K562 (cell line): Measurements from ENCODE around the gene MACROD2. TPM values are rescaled to one million over a fixed set of nuclear protein-coding genes. Genes with fewer than 3 reads are reported as not detected.

ENCODE experiments used
- ATAC-seq: fragments of 200-7000 bp; cut with Tn5 transposase; 3 replicates; pipeline ENCODE4 v1.9.1; 2020; ENCODE audit warnings: moderate library complexity
- BruUV-seq: library from RNA; stranded (reverse); fragments of 400-500 nt; replicated peaks from 2 replicates; lab custom pipeline; 2021; lab: Mats Ljungman, UMichigan
- CTCF ChIA-PET: fragments of 300-600 bp; formaldehyde crosslinking; extraction: SDS; loops from one replicate; lab custom pipeline; 2021; ENCODE audit warnings: low intra/inter-chr PET ratio; lab: Yijun Ruan, JAX
- POLR2A ChIA-PET: fragments of 300-600, 350-650 bp; sonication (Branson Sonifier 250); formaldehyde crosslinking; extraction: SDS; loops from one replicate; lab custom pipeline; 2021; ENCODE audit warnings: antibody characterized with exemption, inconsistent platforms; lab: Yijun Ruan, JAX
- DNase-seq, 4 experiments: peaks; one replicate each; pipeline versions ENCODE4 v3.0.0 to v3.0.0-alpha.2; 2011 to 2018; ENCODE audit warnings: low spot score in 3 of 4, mixed read lengths in 3 of 4; ENCODE audit errors: extremely low read depth in 1 of 4
- FAIRE-seq: peaks from 2 replicates; lab custom pipeline; 2011; peaks lifted over from hg19 to GRCh38; lab: Jason Lieb, UNC
- H2AFZ ChIP-seq: 2 replicates; pipeline ENCODE4 v1.6.0; 2011; ENCODE audit warnings: low read depth, low read length, control low read depth, inconsistent platforms
- H3K27ac ChIP-seq: fragments of 200-600 bp; 3 replicates; pipeline ENCODE4 v1.8.0; 2011; ENCODE audit warnings: low read depth, mild to moderate bottlenecking, control low read depth, inconsistent platforms, low read length, moderate library complexity, mixed read lengths; ENCODE audit errors: extremely low read depth
- H3K27me3 ChIP-seq, 2 experiments: fragments of 300-600 bp in 1 of 2; 2 replicates in 1 of 2; 3 replicates in 1 of 2; pipeline versions ENCODE4 v1.6.0 to v1.8.0; 2011; ENCODE audit warnings: inconsistent platforms in 2 of 2, low read length in 2 of 2, mild to moderate bottlenecking in 1 of 2, mixed read lengths in 1 of 2, moderate library complexity in 1 of 2; ENCODE audit not compliant: control insufficient read depth in 2 of 2, insufficient read depth in 2 of 2
- H3K36me3 ChIP-seq: fragments of 300-600 bp; 3 replicates; pipeline ENCODE4 v1.8.0; 2011; ENCODE audit warnings: mild to moderate bottlenecking, low read length, inconsistent platforms; ENCODE audit not compliant: control insufficient read depth, insufficient read depth
- H3K4me1 ChIP-seq, 2 experiments: fragments of 200-600 bp in 1 of 2; replicated peaks in 1 of 2; 2 replicates in 1 of 2; 3 replicates in 1 of 2; pipeline versions ENCODE4 v1.5.1 to v1.8.0; 2011; ENCODE audit warnings: inconsistent platforms in 2 of 2, low read length in 2 of 2, mild to moderate bottlenecking in 1 of 2, mixed read lengths in 1 of 2, moderate library complexity in 1 of 2; ENCODE audit not compliant: control insufficient read depth in 2 of 2, insufficient read depth in 2 of 2
- H3K4me2 ChIP-seq: 2 replicates; pipeline ENCODE4 v1.6.1; 2011; ENCODE audit warnings: low read length, control low read depth, inconsistent platforms, mixed read lengths; ENCODE audit not compliant: insufficient read depth
- H3K4me3 ChIP-seq: fragments of 200-600 bp; sonication (generic), shearing (Covaris generic); 2 replicates; pipeline ENCODE4 v1.5.1; 2016; ENCODE audit warnings: control low read depth, inconsistent platforms
- H3K79me2 ChIP-seq: fragments of 200-600 bp; 3 replicates; pipeline ENCODE4 v1.8.0; 2011; ENCODE audit warnings: low read length, inconsistent platforms; ENCODE audit not compliant: control insufficient read depth, insufficient read depth
- H3K9ac ChIP-seq, 2 experiments: 2 replicates each; pipeline versions ENCODE4 v1.6.0 to v1.6.1; 2011; ENCODE audit warnings: low read depth in 2 of 2, low read length in 2 of 2, control low read depth in 1 of 2, inconsistent platforms in 1 of 2, mild to moderate bottlenecking in 1 of 2, mixed read lengths in 1 of 2; ENCODE audit not compliant: insufficient read depth in 1 of 2
- H3K9me1 ChIP-seq: one replicate; pipeline ENCODE4 v1.6.0; 2011; ENCODE audit warnings: inconsistent platforms, mild to moderate bottlenecking, low read length, moderate library complexity; ENCODE audit not compliant: control insufficient read depth, insufficient read depth
- H3K9me3 ChIP-seq: replicated peaks from 2 replicates; pipeline ENCODE4 v1.5.1; 2011; ENCODE audit warnings: low read depth, low read length, inconsistent platforms; ENCODE audit not compliant: control insufficient read depth, insufficient read depth
- H4K20me1 ChIP-seq: replicated peaks from 2 replicates; pipeline ENCODE4 v1.6.1; 2011; ENCODE audit warnings: low read length, inconsistent platforms, mixed read lengths; ENCODE audit not compliant: control insufficient read depth, insufficient read depth
- FOSL1 ChIP-seq: fragments of 200-800 bp; sonication (Bioruptor generic); conservative IDR thresholded peaks from 2 replicates; pipeline ENCODE4 v1.6.1; 2016; ENCODE audit warnings: missing genetic modification characterization, missing compliant biosample characterization
- HNRNPL ChIP-seq: fragments of 200-400 bp; formaldehyde crosslinking; IDR thresholded peaks from 2 replicates; pipeline ENCODE4 v1.6.1; 2017; ENCODE audit warnings: low read depth, mild to moderate bottlenecking, low read length
- ILF3 ChIP-seq: fragments of 450-650 bp; IDR thresholded peaks from 2 replicates; pipeline ENCODE4 v1.6.1; 2018; ENCODE audit warnings: antibody characterized with exemption, mild to moderate bottlenecking, moderate library complexity, borderline replicate concordance
- MAFG ChIP-seq: fragments of 450-650 bp; conservative IDR thresholded peaks from 2 replicates; pipeline ENCODE4 v1.6.1; 2016; ENCODE audit warnings: missing genetic modification characterization, missing compliant biosample characterization
- ZNF133 ChIP-seq: fragments of 250-450 bp; sonication (Bioruptor Pico); IDR thresholded peaks from 2 replicates; pipeline ENCODE4 v1.4.0; 2020; ENCODE audit warnings: mild to moderate bottlenecking
- WGBS: fragments of 100-300 bp; shearing (Covaris generic); methylation state at CpG from one replicate; pipeline ENCODE4 v1.1.6; 2016; ENCODE audit warnings: low coverage, mixed read lengths; ENCODE audit not compliant: insufficient coverage; ENCODE audit errors: missing lambda C conversion rate; 5-methylcytosine and 5-hydroxymethylcytosine counted together
- in situ Hi-C: fragments of 300-500 bp; cut with MboI; formaldehyde crosslinking; loops from 4 replicates; pipeline ENCODE4 v1.15.0; 2018; ENCODE audit warnings: inconsistent platforms, mixed read lengths
- intact Hi-C: fragments of 100-400 bp; cut with micrococcal nuclease; formaldehyde crosslinking; loops from 2 replicates; pipeline ENCODE4 v1.14.2; 2022
- polyA plus RNA-seq, 8 experiments: library from polyadenylated mRNA; depleted of rRNA in 4 of 8; stranded (reverse) in 5 of 8; unstranded in 3 of 8; fragments of >200 nt; fragmentation: Nextera tagmentation in 2 of 8; fragmentation: Illumina TruSeq in 1 of 8; extraction: Ambion mirVana in 2 of 8; extraction: Trizol in 1 of 8; gene quantifications; 2 replicates each; pipeline versions ENCODE4 v1.2.1 to v1.2.3, GENCODE V29; 2011 to 2014; ENCODE audit warnings: inconsistent platforms in 1 of 8, missing spikeins in 1 of 8
- total RNA-seq, 7 experiments: library from RNA; depleted of rRNA in 6 of 7; stranded (reverse); fragments of >200 nt in 6 of 7; fragmentation: Illumina TruSeq in 2 of 7; extraction: Trizol in 2 of 7; gene quantifications; 2 replicates each; pipeline versions ENCODE4 v1.2.1 to v1.2.3, GENCODE V29; 2011 to 2021; ENCODE audit warnings: low replicate concordance in 1 of 7
- TF ChIP-seq, protein P1 (sequence below): sonication (generic); formaldehyde crosslinking; IDR thresholded peaks from 2 replicates; pipeline ENCODE4 v1.8.0; 2023; ENCODE audit warnings: mild to moderate bottlenecking, missing genetic modification reagents
- TF ChIP-seq, protein P2 (sequence below): fragments of 250-450 bp; sonication (Bioruptor Pico); IDR thresholded peaks from 2 replicates; pipeline ENCODE4 v1.8.0; 2021; ENCODE audit warnings: borderline replicate concordance, mild to moderate bottlenecking, moderate library complexity; ENCODE audit not compliant: poor library complexity, severe bottlenecking
- TF ChIP-seq, protein P3 (sequence below): conservative IDR thresholded peaks from 2 replicates; pipeline ENCODE4 v1.6.1; 2011; ENCODE audit warnings: low read depth, mild to moderate bottlenecking, low read length; ENCODE audit not compliant: control insufficient read depth

The MACROD2 gene
- total and polyA plus RNA-seq, 9 of the 15 experiments (the other 6 are each of a cell fraction or from before 2014, with no cell fraction given), result not detected

DNA sequence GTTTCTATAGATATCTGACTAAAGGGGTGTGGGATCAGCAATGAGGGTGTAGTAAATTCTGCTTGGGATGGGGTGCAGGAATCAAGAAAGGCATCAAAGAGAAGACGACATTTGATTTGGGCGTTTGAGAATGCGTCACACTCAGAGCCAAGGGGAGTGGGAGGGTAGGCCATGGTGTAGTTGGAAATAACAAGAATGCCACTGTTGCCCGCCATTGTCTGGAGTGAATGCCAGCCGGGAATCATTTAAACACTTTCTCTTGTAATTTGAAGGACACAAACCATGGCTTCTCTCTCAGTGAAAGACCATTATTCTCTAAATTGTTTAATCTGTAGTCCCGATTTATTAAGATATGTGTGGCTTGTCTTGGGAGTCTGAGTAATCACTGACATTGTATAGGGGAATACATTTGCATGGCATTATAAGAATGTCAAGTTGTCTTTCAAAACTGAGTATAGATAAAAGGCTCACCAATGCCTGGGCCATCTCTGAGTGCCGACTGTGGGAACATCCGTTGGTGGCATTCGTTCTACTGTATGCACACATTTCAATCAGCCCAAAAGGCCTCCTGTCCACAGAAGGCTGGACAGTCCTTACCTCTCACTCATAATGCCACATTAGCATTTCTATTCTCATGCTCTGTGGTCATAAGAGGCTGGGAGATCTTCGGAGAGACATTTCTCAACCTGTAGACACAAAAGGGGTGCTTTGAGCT, 1800.1 kb downstream of the MACROD2 start:
- H4K20me1 ChIP-seq, result no peaks in the 10 kb centered on the region
- intact Hi-C loops, result no loop called here
- H3K4me2 ChIP-seq, result no peak overlapping the region
- no peaks in the 10 kb centered on the region for H3K36me3 ChIP-seq
- FAIRE-seq (no peak), DNase-seq (no peak), ATAC-seq (no peak)
- H3K4me1 ChIP-seq, result no peaks in the 10 kb centered on the region
- H3K79me2 ChIP-seq, result no peaks in the 10 kb centered on the region
- no peaks in the 10 kb centered on the region for H3K9me1 ChIP-seq
- TF ChIP-seq, protein P1, sequence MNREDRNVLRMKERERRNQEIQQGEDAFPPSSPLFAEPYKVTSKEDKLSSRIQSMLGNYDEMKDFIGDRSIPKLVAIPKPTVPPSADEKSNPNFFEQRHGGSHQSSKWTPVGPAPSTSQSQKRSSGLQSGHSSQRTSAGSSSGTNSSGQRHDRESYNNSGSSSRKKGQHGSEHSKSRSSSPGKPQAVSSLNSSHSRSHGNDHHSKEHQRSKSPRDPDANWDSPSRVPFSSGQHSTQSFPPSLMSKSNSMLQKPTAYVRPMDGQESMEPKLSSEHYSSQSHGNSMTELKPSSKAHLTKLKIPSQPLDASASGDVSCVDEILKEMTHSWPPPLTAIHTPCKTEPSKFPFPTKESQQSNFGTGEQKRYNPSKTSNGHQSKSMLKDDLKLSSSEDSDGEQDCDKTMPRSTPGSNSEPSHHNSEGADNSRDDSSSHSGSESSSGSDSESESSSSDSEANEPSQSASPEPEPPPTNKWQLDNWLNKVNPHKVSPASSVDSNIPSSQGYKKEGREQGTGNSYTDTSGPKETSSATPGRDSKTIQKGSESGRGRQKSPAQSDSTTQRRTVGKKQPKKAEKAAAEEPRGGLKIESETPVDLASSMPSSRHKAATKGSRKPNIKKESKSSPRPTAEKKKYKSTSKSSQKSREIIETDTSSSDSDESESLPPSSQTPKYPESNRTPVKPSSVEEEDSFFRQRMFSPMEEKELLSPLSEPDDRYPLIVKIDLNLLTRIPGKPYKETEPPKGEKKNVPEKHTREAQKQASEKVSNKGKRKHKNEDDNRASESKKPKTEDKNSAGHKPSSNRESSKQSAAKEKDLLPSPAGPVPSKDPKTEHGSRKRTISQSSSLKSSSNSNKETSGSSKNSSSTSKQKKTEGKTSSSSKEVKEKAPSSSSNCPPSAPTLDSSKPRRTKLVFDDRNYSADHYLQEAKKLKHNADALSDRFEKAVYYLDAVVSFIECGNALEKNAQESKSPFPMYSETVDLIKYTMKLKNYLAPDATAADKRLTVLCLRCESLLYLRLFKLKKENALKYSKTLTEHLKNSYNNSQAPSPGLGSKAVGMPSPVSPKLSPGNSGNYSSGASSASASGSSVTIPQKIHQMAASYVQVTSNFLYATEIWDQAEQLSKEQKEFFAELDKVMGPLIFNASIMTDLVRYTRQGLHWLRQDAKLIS (CRISPR knock-in tag), result no peak
- TF ChIP-seq, protein P2, sequence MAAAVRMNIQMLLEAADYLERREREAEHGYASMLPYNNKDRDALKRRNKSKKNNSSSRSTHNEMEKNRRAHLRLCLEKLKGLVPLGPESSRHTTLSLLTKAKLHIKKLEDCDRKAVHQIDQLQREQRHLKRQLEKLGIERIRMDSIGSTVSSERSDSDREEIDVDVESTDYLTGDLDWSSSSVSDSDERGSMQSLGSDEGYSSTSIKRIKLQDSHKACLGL (CRISPR knock-in tag), result no peak
- TF ChIP-seq MAFG (no peak), HNRNPL (no peak), ZNF133 (no peak), FOSL1 (no peak), ILF3 (no peak)
- TF ChIP-seq, protein P3, sequence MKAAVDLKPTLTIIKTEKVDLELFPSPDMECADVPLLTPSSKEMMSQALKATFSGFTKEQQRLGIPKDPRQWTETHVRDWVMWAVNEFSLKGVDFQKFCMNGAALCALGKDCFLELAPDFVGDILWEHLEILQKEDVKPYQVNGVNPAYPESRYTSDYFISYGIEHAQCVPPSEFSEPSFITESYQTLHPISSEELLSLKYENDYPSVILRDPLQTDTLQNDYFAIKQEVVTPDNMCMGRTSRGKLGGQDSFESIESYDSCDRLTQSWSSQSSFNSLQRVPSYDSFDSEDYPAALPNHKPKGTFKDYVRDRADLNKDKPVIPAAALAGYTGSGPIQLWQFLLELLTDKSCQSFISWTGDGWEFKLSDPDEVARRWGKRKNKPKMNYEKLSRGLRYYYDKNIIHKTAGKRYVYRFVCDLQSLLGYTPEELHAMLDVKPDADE, result no peak
- no peak overlapping the region for H3K9ac ChIP-seq
- no TSS peak for BruUV-seq
- no peak overlapping the region for H2AFZ ChIP-seq
- WGBS, result 2% methylated on average over 10 of the region's 10 CpGs
- H3K27me3 ChIP-seq, result no peaks in the 10 kb centered on the region
- H3K27ac ChIP-seq, result no peak overlapping the region
- POLR2A ChIA-PET, result no interaction called here
- in situ Hi-C loops, result no loop called here
- no peaks in the 10 kb centered on the region for H3K9me3 ChIP-seq
- H3K4me3 ChIP-seq, result no peak overlapping the region
- CTCF ChIA-PET, result no interaction called here
